Thyroid gland (tissue), 4 donors: Measurements from ENCODE around the gene MED25. TPM values are rescaled to one million over a fixed set of nuclear protein-coding genes. Genes with fewer than 3 reads are reported as not detected.

ENCODE experiments used
- DNase-seq, 2 donors: peaks; one replicate each; pipeline ENCODE4 v3.0.0-alpha.2; 2019
- H3K27ac ChIP-seq, 3 donors: fragments of 200-600 bp; sonication (generic); 1 replicate in 2 of 3; 2 replicates in 1 of 3; pipeline ENCODE4 v1.5.1; 2016 to 2019; ENCODE audit warnings: mild to moderate bottlenecking in 1 of 3, moderate library complexity in 1 of 3
- H3K27me3 ChIP-seq: fragments of 200-600 bp; sonication (generic); one replicate; pipeline ENCODE4 v1.5.1; 2019
- H3K36me3 ChIP-seq, 2 donors: fragments of 200-600 bp; sonication (generic); one replicate each; pipeline ENCODE4 v1.5.1; 2016 to 2019
- H3K4me1 ChIP-seq, 2 donors: fragments of 200-600 bp; sonication (generic); one replicate each; pipeline ENCODE4 v1.5.1; 2017 to 2019
- H3K4me3 ChIP-seq, 3 donors: fragments of 200-600 bp; sonication (generic); replicated peaks in 1 of 3; 1 replicate in 2 of 3; 2 replicates in 1 of 3; pipeline ENCODE4 v1.5.1; 2016; ENCODE audit warnings: mild to moderate bottlenecking in 1 of 3
- H3K9me3 ChIP-seq: fragments of 200-600 bp; sonication (generic); one replicate; pipeline ENCODE4 v1.5.1; 2017
- POLR2A ChIP-seq, 2 donors: fragments of 450-650 bp; IDR thresholded peaks; one replicate each; pipeline ENCODE4 v1.6.1; 2017; ENCODE audit warnings: antibody characterized with exemption in 2 of 2, mild to moderate bottlenecking in 2 of 2, moderate library complexity in 1 of 2
- WGBS, 2 donors: methylation state at CpG; one replicate each; pipeline ENCODE4 v1.1.5; 2017; 5-methylcytosine and 5-hydroxymethylcytosine counted together
- intact Hi-C: fragments of 100-400 bp; cut with DNase I; formaldehyde crosslinking; loops from one replicate; pipeline ENCODE4 v1.15.1; 2023
- total RNA-seq, 4 donors: library from RNA; depleted of rRNA; stranded (reverse); fragments of >200 nt; gene quantifications; one replicate each; pipeline ENCODE4 v1.2.3, GENCODE V29; 2016
- TF ChIP-seq, protein P1 (sequence below), 6 experiments: fragments of 200-600 bp in 3 of 6; fragments of 450-650 bp in 3 of 6; sonication (generic) in 3 of 6; IDR thresholded peaks; one replicate each; pipeline ENCODE4 v1.5.1; 2016 to 2019; ENCODE audit warnings: antibody characterized with exemption in 6 of 6, mild to moderate bottlenecking in 2 of 6, inconsistent platforms in 1 of 6, moderate library complexity in 1 of 6

The MED25 gene
- total RNA-seq, 4 donors from 2014 or later, result 42.6 to 50.2 (median 44.9) TPM

GRCh38 chr19:49854378-49855263, 36.5 kb downstream of the MED25 start:
- intact Hi-C loops, result loop anchor here (5.0 kb wide), 2 partner anchors 37 to 47 kb away; partner anchors contain the start of gene MED25
- 92 to 93% methylated on average over 9 to 22 of the region's 39 CpGs for WGBS, 2 donors
- Histone ChIP-seq H3K9me3 (no peaks in the 10 kb centered on the region), H3K4me3 (no peak overlapping the region), H3K27ac (no peak overlapping the region), H3K4me1 (peaks cover 20% of the 10 kb centered on the region in 2 donors), H3K27me3 (no peaks in the 10 kb centered on the region), H3K36me3 (peaks cover 33 to 35% of the 10 kb centered on the region in 2 donors)
- TF ChIP-seq, protein P1, sequence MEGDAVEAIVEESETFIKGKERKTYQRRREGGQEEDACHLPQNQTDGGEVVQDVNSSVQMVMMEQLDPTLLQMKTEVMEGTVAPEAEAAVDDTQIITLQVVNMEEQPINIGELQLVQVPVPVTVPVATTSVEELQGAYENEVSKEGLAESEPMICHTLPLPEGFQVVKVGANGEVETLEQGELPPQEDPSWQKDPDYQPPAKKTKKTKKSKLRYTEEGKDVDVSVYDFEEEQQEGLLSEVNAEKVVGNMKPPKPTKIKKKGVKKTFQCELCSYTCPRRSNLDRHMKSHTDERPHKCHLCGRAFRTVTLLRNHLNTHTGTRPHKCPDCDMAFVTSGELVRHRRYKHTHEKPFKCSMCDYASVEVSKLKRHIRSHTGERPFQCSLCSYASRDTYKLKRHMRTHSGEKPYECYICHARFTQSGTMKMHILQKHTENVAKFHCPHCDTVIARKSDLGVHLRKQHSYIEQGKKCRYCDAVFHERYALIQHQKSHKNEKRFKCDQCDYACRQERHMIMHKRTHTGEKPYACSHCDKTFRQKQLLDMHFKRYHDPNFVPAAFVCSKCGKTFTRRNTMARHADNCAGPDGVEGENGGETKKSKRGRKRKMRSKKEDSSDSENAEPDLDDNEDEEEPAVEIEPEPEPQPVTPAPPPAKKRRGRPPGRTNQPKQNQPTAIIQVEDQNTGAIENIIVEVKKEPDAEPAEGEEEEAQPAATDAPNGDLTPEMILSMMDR (IDR thresholded peaks at IDR 0.05), result no peak
- no peak for TF ChIP-seq POLR2A (IDR thresholded peaks at IDR 0.05)
- no peak for DNase-seq

DNA sequence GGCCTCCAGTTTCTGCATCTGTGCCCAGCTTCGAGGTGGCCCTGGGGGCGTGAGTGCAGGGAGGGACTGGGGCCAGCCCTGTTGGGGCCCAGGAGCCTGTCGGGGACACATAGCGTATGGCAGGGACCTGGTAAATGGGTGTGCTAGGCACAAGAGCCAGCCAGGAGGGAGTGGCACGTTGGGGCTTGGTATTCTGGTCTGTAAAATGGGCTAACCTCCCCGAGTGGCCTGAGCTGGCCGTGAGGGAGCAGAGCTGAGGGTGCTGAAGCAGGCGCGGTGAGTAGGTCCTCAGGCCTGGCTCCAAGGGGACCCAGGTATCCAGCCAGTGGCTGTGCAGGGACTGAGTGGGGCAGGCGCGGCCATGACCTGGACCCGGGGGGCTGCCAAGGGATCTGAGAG, 37.2 kb downstream of the MED25 start:
- TF ChIP-seq, protein P1 (IDR thresholded peaks at IDR 0.05), result no peak
- TF ChIP-seq POLR2A (IDR thresholded peaks at IDR 0.05), result no peak
- peaks cover 35 to 40% of the 10 kb centered on the region in 2 donors for H3K36me3 ChIP-seq
- no peak for DNase-seq
- no peaks in the 10 kb centered on the region for H3K9me3 ChIP-seq
- H3K4me1 ChIP-seq, result peaks cover 15 to 20% of the 10 kb centered on the region in 2 donors
- H3K27me3 ChIP-seq, result no peaks in the 10 kb centered on the region
- H3K4me3 ChIP-seq, result no peak overlapping the region
- intact Hi-C loops, result loop anchor here (5.0 kb wide), 1 partner anchor 48 kb away; no protein-coding TSS in a partner anchor
- 86 to 88% methylated on average over 10 to 12 of the region's 12 CpGs for WGBS, 2 donors
- peak overlapping the region in 1 of 3 donors; percentile 17 for H3K27ac ChIP-seq

DNA sequence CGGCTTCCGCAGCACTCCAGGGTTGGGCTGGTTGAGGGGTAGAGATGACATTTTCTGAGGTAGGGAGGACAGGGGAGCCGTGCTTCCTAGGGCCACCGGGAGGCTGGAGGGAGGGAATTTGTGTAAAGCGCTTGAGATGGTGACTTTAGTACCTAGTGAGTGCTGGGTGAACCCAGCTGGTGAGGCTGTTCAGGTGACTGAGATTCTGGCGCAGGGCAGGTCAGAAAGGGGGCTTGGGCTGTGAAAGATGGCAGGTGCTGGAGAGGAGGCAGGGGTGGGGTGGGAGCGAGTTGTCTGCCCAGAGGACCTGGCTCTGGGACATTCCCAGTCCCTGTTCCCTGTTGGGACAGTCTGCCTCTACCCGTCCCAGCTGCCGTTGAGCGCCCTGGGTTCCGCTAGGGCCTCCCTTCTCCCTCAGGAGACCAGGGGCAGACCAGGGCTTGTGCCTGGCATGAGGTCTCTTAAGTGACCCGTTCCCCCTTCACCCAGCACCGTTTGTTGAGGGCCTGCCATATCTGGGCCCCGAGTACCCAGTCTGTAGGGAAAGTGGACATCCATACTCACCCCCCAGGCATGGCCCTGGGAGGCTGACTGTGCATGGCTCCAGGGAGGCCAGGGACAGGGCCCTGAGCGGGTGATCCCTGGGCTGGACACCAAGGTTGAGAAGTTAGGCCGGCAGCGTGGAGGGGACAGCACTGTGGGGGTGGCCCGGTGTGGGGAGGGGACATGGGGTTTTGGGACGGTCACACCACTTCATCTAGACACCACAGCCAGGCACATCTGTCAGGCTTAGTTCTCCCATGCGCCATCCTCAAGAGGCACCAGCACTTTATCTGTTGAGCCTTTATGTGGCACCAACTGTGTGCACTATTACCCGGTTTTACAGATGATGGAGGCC, 37.8 kb downstream of the MED25 start:
- peaks cover 35 to 44% of the 10 kb centered on the region in 2 donors for H3K36me3 ChIP-seq
- H3K4me1 ChIP-seq, result peaks cover 15 to 20% of the 10 kb centered on the region in 2 donors
- TF ChIP-seq, protein P1 (IDR thresholded peaks at IDR 0.05), result no peak
- TF ChIP-seq POLR2A (IDR thresholded peaks at IDR 0.05), result no peak
- H3K9me3 ChIP-seq, result no peaks in the 10 kb centered on the region
- no peaks in the 10 kb centered on the region for H3K27me3 ChIP-seq
- intact Hi-C loops, result loop anchor here (5.0 kb wide), 1 partner anchor 49 kb away; no protein-coding TSS in a partner anchor
- peak overlapping the region in 1 of 3 donors; percentile 17 for H3K27ac ChIP-seq
- no peak overlapping the region for H3K4me3 ChIP-seq
- no peak for DNase-seq
- 84 to 86% methylated on average over 18 to 21 of the region's 21 CpGs for WGBS, 2 donors

GRCh38 chr19:49856574-49857021, 38.5 kb downstream of the MED25 start:
- DNase-seq, result no peak
- H3K27ac ChIP-seq, result no peak overlapping the region
- H3K36me3 ChIP-seq, result peaks cover 35 to 49% of the 10 kb centered on the region in 2 donors
- H3K27me3 ChIP-seq, result no peaks in the 10 kb centered on the region
- no peak overlapping the region for H3K4me3 ChIP-seq
- WGBS, 2 donors, result 94 to 100% methylated on average over 2 of the region's 18 CpGs
- intact Hi-C loops, result loop anchor here (5.0 kb wide), 1 partner anchor 49 kb away; no protein-coding TSS in a partner anchor
- H3K9me3 ChIP-seq, result no peaks in the 10 kb centered on the region
- peaks cover 15 to 20% of the 10 kb centered on the region in 2 donors for H3K4me1 ChIP-seq
- TF ChIP-seq, protein P1 (IDR thresholded peaks at IDR 0.05), result no peak
- no peak for TF ChIP-seq POLR2A (IDR thresholded peaks at IDR 0.05)
